ENCODE results near the gene FAM20C. TPM values are rescaled to one million over a fixed set of nuclear protein-coding genes. Genes with fewer than 3 reads are reported as not detected.

The FAM20C gene
- total RNA-seq, 1 donor from 2014 or later = 90.8 TPM

GRCh38 chr7:194252-195009, 2.1 kb downstream of the FAM20C start:
- Histone ChIP-seq H3K4me3 (peak overlapping the region; percentile 82 to 83), H3K27me3 (no peaks in the 10 kb centered on the region)

GRCh38 chr7:195010-195829, 2.8 kb downstream of the FAM20C start:
- intact Hi-C loops (cut with DNase I) = no loop called here
- H3K4me3 ChIP-seq = peak overlapping the region; percentile 82 to 83
- no peak for TF ChIP-seq CTCF (IDR thresholded peaks at IDR 0.05)
- no peak overlapping the region for H3K27ac ChIP-seq
- DNase-seq (ENCODE audit: low spot score in 2 of 2) = no peak
- H3K4me1 ChIP-seq = peaks cover 17 to 26% of the 10 kb centered on the region in 2 donors
- H3K36me3 ChIP-seq = peaks cover 47 to 51% of the 10 kb centered on the region in 2 donors
- H3K9me3 ChIP-seq = no peaks in the 10 kb centered on the region
- H3K27me3 ChIP-seq = no peaks in the 10 kb centered on the region

More at GRCh38 chr7:194252-195009, 2.1 kb downstream of the FAM20C start:
- Histone ChIP-seq H3K27ac (no peak overlapping the region), H3K9me3 (no peaks in the 10 kb centered on the region), H3K4me1 (peaks cover 17 to 26% of the 10 kb centered on the region in 2 donors), H3K36me3 (peaks cover 41 to 44% of the 10 kb centered on the region in 2 donors)
- no peak for TF ChIP-seq CTCF (IDR thresholded peaks at IDR 0.05)
- no peak for DNase-seq (ENCODE audit: low spot score in 2 of 2)
- intact Hi-C loops (cut with DNase I) = no loop called here

- TF ChIP-seq CTCF (IDR thresholded peaks at IDR 0.05) = no peak
- no peak for DNase-seq (ENCODE audit: low spot score in 2 of 2)
- H3K4me3 ChIP-seq = peak overlapping the region in 1 of 2 donors; percentile 82
- H3K27me3 ChIP-seq = no peaks in the 10 kb centered on the region
- H3K36me3 ChIP-seq = peaks cover 50 to 55% of the 10 kb centered on the region in 2 donors
- H3K4me1 ChIP-seq = peaks cover 17 to 26% of the 10 kb centered on the region in 2 donors
- H3K27ac ChIP-seq = no peak overlapping the region
- intact Hi-C loops (cut with DNase I) = no loop called here
- H3K9me3 ChIP-seq = no peaks in the 10 kb centered on the region
Observed at GRCh38 chr7:195830-196128, 3.4 kb downstream of the FAM20C start.

GRCh38 chr7:196283-196682, 3.9 kb downstream of the FAM20C start:
- H3K4me3 ChIP-seq = no peak overlapping the region
- no peaks in the 10 kb centered on the region for H3K9me3 ChIP-seq
- H3K4me1 ChIP-seq = peaks cover 17 to 22% of the 10 kb centered on the region in 2 donors
- H3K27ac ChIP-seq = no peak overlapping the region
- H3K27me3 ChIP-seq = no peaks in the 10 kb centered on the region
- intact Hi-C loops (cut with DNase I) = no loop called here
- no peak for DNase-seq (ENCODE audit: low spot score in 2 of 2)
- no peak for TF ChIP-seq CTCF (IDR thresholded peaks at IDR 0.05)
- H3K36me3 ChIP-seq = peaks cover 50 to 60% of the 10 kb centered on the region in 2 donors

- Histone ChIP-seq H3K4me1 (peaks cover 17 to 19% of the 10 kb centered on the region in 2 donors), H3K36me3 (peaks cover 50 to 60% of the 10 kb centered on the region in 2 donors), H3K27ac (no peak overlapping the region)
Observed at GRCh38 chr7:196778-197321, 4.5 kb downstream of the FAM20C start.

More at GRCh38 chr7:196778-197321, 4.5 kb downstream of the FAM20C start:
- intact Hi-C loops (cut with DNase I) = no loop called here
- Histone ChIP-seq H3K27me3 (no peaks in the 10 kb centered on the region), H3K9me3 (no peaks in the 10 kb centered on the region), H3K4me3 (no peak overlapping the region)
- DNase-seq (ENCODE audit: low spot score in 2 of 2) = no peak
- TF ChIP-seq CTCF (IDR thresholded peaks at IDR 0.05) = no peak
